CD14-positive monocyte (primary cell): Measurements from ENCODE around the gene CMTM4. TPM values are rescaled to one million over a fixed set of nuclear protein-coding genes. Genes with fewer than 3 reads are reported as not detected.

Source experiments
- DNase-seq, 3 donors: peaks; one replicate each; pipeline ENCODE4 v3.0.0-alpha.2; 2011 to 2022
- H2AFZ ChIP-seq: 2 replicates; pipeline ENCODE4 v1.6.0; 2012; ENCODE audit warnings: mild to moderate bottlenecking, low read depth, low read length, inconsistent platforms; ENCODE audit not compliant: insufficient read depth, poor library complexity, severe bottlenecking
- H3K27ac ChIP-seq, 2 donors: 1 replicate in 1 of 2; 2 replicates in 1 of 2; pipeline ENCODE4 v1.5.1; 2012 to 2013; ENCODE audit warnings: low read length in 2 of 2, control low read depth in 1 of 2, inconsistent platforms in 1 of 2, low read depth in 1 of 2, mild to moderate bottlenecking in 1 of 2
- H3K27me3 ChIP-seq, 2 donors: one replicate each; pipeline versions ENCODE4 v1.6.0 to v1.6.1; 2011 to 2013; ENCODE audit warnings: low read length in 2 of 2; ENCODE audit not compliant: control insufficient read depth in 2 of 2, insufficient read depth in 2 of 2
- H3K36me3 ChIP-seq, 2 donors: replicated peaks in 1 of 2; 1 replicate in 1 of 2; 2 replicates in 1 of 2; pipeline versions ENCODE4 v1.5.1 to v1.6.1; 2012 to 2013; ENCODE audit warnings: low read length in 2 of 2, control low read depth in 1 of 2, inconsistent platforms in 1 of 2, mild to moderate bottlenecking in 1 of 2; ENCODE audit not compliant: insufficient read depth in 2 of 2, control insufficient read depth in 1 of 2
- H3K4me1 ChIP-seq, 2 donors: 1 replicate in 1 of 2; 2 replicates in 1 of 2; pipeline versions ENCODE4 v1.5.1 to v1.6.1; 2012 to 2013; ENCODE audit warnings: low read length in 2 of 2, control low read depth in 1 of 2, inconsistent platforms in 1 of 2, mild to moderate bottlenecking in 1 of 2, moderate library complexity in 1 of 2; ENCODE audit not compliant: insufficient read depth in 2 of 2, control insufficient read depth in 1 of 2
- H3K4me2 ChIP-seq: replicated peaks from 2 replicates; pipeline ENCODE3; 2012; ENCODE audit warnings: low read length, moderate library complexity, mild to moderate bottlenecking; ENCODE audit not compliant: poor library complexity, severe bottlenecking; ENCODE audit errors: extremely low read depth
- H3K4me3 ChIP-seq, 3 experiments: fragments of 200-600 bp in 1 of 3; sonication (generic) in 1 of 3; replicated peaks in 1 of 3; 1 replicate in 2 of 3; 2 replicates in 1 of 3; pipeline ENCODE4 v1.5.1; 2011 to 2013; ENCODE audit warnings: low read length in 3 of 3, mild to moderate bottlenecking in 3 of 3, control low read depth in 2 of 3, low read depth in 2 of 3, inconsistent platforms in 1 of 3, moderate library complexity in 1 of 3
- H3K79me2 ChIP-seq: 2 replicates; pipeline ENCODE4 v1.6.0; 2012; ENCODE audit warnings: mild to moderate bottlenecking, control low read depth, inconsistent platforms, low read length, moderate library complexity; ENCODE audit not compliant: insufficient read depth
- H3K9ac ChIP-seq: 2 replicates; pipeline ENCODE4 v1.6.0; 2017; ENCODE audit warnings: low read length, mild to moderate bottlenecking; ENCODE audit not compliant: insufficient read depth, poor library complexity, severe bottlenecking
- H3K9me3 ChIP-seq, 2 donors: replicated peaks in 1 of 2; 1 replicate in 1 of 2; 2 replicates in 1 of 2; pipeline versions ENCODE4 v1.5.1 to v1.6.1; 2012 to 2013; ENCODE audit warnings: low read length in 2 of 2, control low read depth in 1 of 2; ENCODE audit not compliant: control insufficient read depth in 1 of 2, insufficient read depth in 1 of 2
- H4K20me1 ChIP-seq: 2 replicates; pipeline ENCODE4 v1.6.0; 2012; ENCODE audit warnings: mild to moderate bottlenecking, low read length, control low read depth, moderate library complexity; ENCODE audit not compliant: insufficient read depth
- H3K27ac Mint-ChIP-seq, 7 donors: one replicate each; pipeline ENCODE4 v1.8.0; 2020; ENCODE audit warnings: mild to moderate bottlenecking in 7 of 7, mixed read lengths in 7 of 7, moderate library complexity in 6 of 7, inconsistent platforms in 2 of 7
- H3K27me3 Mint-ChIP-seq, 3 donors: one replicate each; pipeline ENCODE4 v1.8.0; 2021 to 2022; ENCODE audit warnings: low read depth in 3 of 3, mild to moderate bottlenecking in 3 of 3, mixed read lengths in 3 of 3, moderate library complexity in 3 of 3, inconsistent platforms in 1 of 3
- H3K36me3 Mint-ChIP-seq, 2 donors: one replicate each; pipeline ENCODE4 v1.8.0; 2020; ENCODE audit warnings: mixed read lengths in 2 of 2, inconsistent platforms in 1 of 2, mild to moderate bottlenecking in 1 of 2
- H3K4me1 Mint-ChIP-seq: one replicate; pipeline ENCODE4 v1.8.0; 2020; ENCODE audit warnings: mild to moderate bottlenecking, mixed read lengths
- H3K4me3 Mint-ChIP-seq, 2 donors: one replicate each; pipeline ENCODE4 v1.8.0; 2020; ENCODE audit warnings: mild to moderate bottlenecking in 2 of 2, mixed read lengths in 2 of 2, moderate library complexity in 1 of 2
- H3K9me3 Mint-ChIP-seq, 7 donors: one replicate each; pipeline ENCODE4 v1.8.0; 2020 to 2022; ENCODE audit warnings: mixed read lengths in 7 of 7, mild to moderate bottlenecking in 6 of 7, moderate library complexity in 6 of 7, inconsistent platforms in 2 of 7
- WGBS: methylation state at CpG from one replicate; pipeline ENCODE4 v1.1.5; 2013; ENCODE audit warnings: missing lambda C conversion rate; ENCODE audit not compliant: insufficient coverage; 5-methylcytosine and 5-hydroxymethylcytosine counted together
- intact Hi-C, 2 donors: fragments of 100-400 bp; cut with micrococcal nuclease; formaldehyde crosslinking; loops; one replicate each; pipeline versions ENCODE4 v1.15.0 to v1.15.1; 2023
- polyA plus RNA-seq, 3 donors: library from polyadenylated mRNA; depleted of rRNA in 1 of 3; unstranded in 2 of 3; stranded (reverse) in 1 of 3; fragments of 300-500 nt in 2 of 3; fragments of >200 nt in 1 of 3; fragmentation: Illumina TruSeq in 2 of 3; gene quantifications; 1 replicate in 2 of 3; 2 replicates in 1 of 3; pipeline ENCODE4 v1.2.3, GENCODE V29; 2012 to 2021
- small RNA-seq: library from RNA; depleted of rRNA; stranded (forward); fragments of <200 nt; gene quantifications from one replicate; pipeline ENCODE3, GENCODE V24; 2012; ENCODE audit warnings: low read depth; ENCODE audit not compliant: insufficient read length
- TF ChIP-seq, protein P1 (sequence below): fragments of 200-600 bp; IDR thresholded peaks from one replicate; pipeline ENCODE4 v1.8.0; 2022; ENCODE audit warnings: antibody characterized with exemption, mild to moderate bottlenecking

CMTM4 gene
- polyA plus RNA-seq, 3 donors: 0.41 to 21.2 (median 0.45) TPM

DNA sequence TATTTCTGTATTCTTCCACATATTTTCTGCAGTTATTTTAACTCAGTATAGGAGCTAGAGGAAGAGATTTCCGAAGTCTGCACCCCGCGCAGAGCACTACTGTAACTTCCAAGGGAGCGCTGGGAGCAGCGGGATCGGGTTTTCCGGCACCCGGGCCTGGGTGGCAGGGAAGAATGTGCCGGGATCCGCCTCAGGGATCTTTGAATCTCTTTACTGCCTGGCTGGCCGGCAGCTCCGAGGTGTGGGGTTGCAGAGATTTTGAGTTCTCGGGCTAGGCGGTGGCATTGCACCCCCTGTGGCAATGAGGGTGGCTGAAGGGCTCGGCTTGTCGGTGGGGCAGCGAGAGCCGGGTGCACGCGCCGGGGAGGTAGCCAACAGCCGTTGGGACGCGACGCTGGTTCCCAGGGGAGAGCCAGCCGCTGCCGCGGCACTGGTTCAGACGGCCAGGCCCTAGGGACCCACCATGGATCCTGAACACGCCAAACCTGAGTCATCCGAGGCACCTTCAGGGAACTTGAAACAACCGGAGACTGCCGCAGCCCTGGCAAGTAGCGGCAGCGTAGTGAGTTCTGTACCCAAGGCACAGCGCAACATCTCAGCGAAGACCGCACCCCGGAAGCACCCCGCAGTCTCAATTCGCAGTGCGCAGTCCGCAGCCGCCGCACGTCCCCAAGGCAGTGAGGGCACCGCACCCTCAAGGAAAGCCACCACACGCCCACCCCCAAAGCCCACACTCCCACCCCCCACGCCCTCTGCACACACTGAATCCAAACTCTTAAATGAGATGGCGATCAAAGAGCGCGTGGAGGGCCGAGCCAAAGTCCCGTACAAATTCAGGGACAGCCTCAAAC, 130.3 kb downstream of the CMTM4 start, which contains the start of gene CMTM1:
Gene CMTM1 (plus strand): TSS at position 389 of the 851 bp plus-strand sequence. CDS start 75 bp downstream, at position 464.
- no peak within 1 kb of the TSS for H3K4me3 Mint-ChIP-seq
- Histone ChIP-seq H3K36me3 (peaks cover 48 to 68% of the 10 kb centered on the region in 2 donors), H3K79me2 (peaks cover 49% of the 10 kb centered on the region), H3K9ac (no peak within 1 kb of the TSS), H3K9me3 (no peaks in the 10 kb centered on the region), H2AFZ (no peak within 1 kb of the TSS), H4K20me1 (peaks cover 67% of the 10 kb centered on the region), H3K27ac (peak within 1 kb of the TSS in 1 of 2 donors; percentile 59), H3K27me3 (no peaks in the 10 kb centered on the region), H3K4me1 (peaks cover 7 to 31% of the 10 kb centered on the region in 2 donors), H3K4me3 (no peak within 1 kb of the TSS), H3K4me2 (no peak within 1 kb of the TSS)
- TF ChIP-seq, protein P1, sequence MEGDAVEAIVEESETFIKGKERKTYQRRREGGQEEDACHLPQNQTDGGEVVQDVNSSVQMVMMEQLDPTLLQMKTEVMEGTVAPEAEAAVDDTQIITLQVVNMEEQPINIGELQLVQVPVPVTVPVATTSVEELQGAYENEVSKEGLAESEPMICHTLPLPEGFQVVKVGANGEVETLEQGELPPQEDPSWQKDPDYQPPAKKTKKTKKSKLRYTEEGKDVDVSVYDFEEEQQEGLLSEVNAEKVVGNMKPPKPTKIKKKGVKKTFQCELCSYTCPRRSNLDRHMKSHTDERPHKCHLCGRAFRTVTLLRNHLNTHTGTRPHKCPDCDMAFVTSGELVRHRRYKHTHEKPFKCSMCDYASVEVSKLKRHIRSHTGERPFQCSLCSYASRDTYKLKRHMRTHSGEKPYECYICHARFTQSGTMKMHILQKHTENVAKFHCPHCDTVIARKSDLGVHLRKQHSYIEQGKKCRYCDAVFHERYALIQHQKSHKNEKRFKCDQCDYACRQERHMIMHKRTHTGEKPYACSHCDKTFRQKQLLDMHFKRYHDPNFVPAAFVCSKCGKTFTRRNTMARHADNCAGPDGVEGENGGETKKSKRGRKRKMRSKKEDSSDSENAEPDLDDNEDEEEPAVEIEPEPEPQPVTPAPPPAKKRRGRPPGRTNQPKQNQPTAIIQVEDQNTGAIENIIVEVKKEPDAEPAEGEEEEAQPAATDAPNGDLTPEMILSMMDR: no peak
- H3K27me3 Mint-ChIP-seq: no peaks in the 10 kb centered on the region
- WGBS: 98% methylated on average over 50 of the region's 54 CpGs
- peak within 1 kb of the TSS in 2 of 7 donors; percentile 25 to 38 for H3K27ac Mint-ChIP-seq
- DNase-seq: no peak
- peaks cover 0 to 4% (median 0%) of the 10 kb centered on the region in 7 donors for H3K9me3 Mint-ChIP-seq
- intact Hi-C loops: loop anchor here in 1 of 2 donors (5.0 kb wide), 1 partner anchor 36 kb away; the partner anchor contains the start of gene CMTM3
- peaks cover 66 to 81% of the 10 kb centered on the region in 2 donors for H3K36me3 Mint-ChIP-seq
- H3K4me1 Mint-ChIP-seq: peaks cover 22% of the 10 kb centered on the region

Small RNAs within 50 kb of the gene (small RNA-seq; reads per million reads assigned to genes)
- gene CKLF-CMTM1: not detected

Other genes starting within 250 kb of the CMTM4 start
- gene TK2, start 146.6 kb downstream of the CMTM4 start, polyA plus RNA-seq: 10 to 100 TPM; 29.8 to 38.9 (median 32.4) TPM
- gene CKLF, start 144.2 kb downstream of the CMTM4 start, polyA plus RNA-seq: 100 to 1,000 TPM; 285 to 430 (median 374) TPM
- gene CMTM1, start 130.3 kb downstream of the CMTM4 start, polyA plus RNA-seq: 1 to 10 TPM; 1.6 to 3.3 (median 2.5) TPM
- gene CMTM2, start 117.3 kb downstream of the CMTM4 start, polyA plus RNA-seq: 10 to 100 TPM; 11.0 to 41.6 (median 39.1) TPM
- 100 to 1,000 TPM; 125 to 131 (median 126) TPM for gene CMTM3, start 92.0 kb downstream of the CMTM4 start, polyA plus RNA-seq
- 100 to 1,000 TPM in 1 of 3 donors, 10 to 100 TPM in 2; 14.9 to 125 (median 23.9) TPM for gene DYNC1LI2, start 54.9 kb upstream of the CMTM4 start, polyA plus RNA-seq
- not detected for gene TERB1, start 104.8 kb upstream of the CMTM4 start, polyA plus RNA-seq
- 10 to 100 TPM; 10.8 to 18.6 (median 16.8) TPM for gene NAE1, start 134.2 kb upstream of the CMTM4 start, polyA plus RNA-seq
- not detected for gene CA7, start 147.7 kb upstream of the CMTM4 start, polyA plus RNA-seq
- gene PDP2, start 183.8 kb upstream of the CMTM4 start, polyA plus RNA-seq: 1 to 10 TPM in 1 of 3 donors, not detected in 2; 1.1 TPM
- gene CDH16, start 222.1 kb upstream of the CMTM4 start, polyA plus RNA-seq: not detected
- gene RRAD, start 228.8 kb upstream of the CMTM4 start, polyA plus RNA-seq: 1 to 10 TPM in 1 of 3 donors, under 1 TPM in 2; 0.42 to 1.9 (median 0.55) TPM
- 100 to 1,000 TPM; 121 to 140 (median 132) TPM for gene CIAO2B, start 237.7 kb upstream of the CMTM4 start, polyA plus RNA-seq
- gene CES2, start 238.8 kb upstream of the CMTM4 start, polyA plus RNA-seq: 10 to 100 TPM; 14.0 to 29.0 (median 23.2) TPM